ENCODE data around the gene KRT83. TPM values are rescaled to one million over a fixed set of nuclear protein-coding genes. Genes with fewer than 3 reads are reported as not detected.

The KRT83 gene
- total RNA-seq, 1 donor from 2014 or later, result not detected

Other genes with a start within 250 kb of the KRT83 start
- gene SMIM41, start 241.7 kb downstream of the KRT83 start, total RNA-seq, result 7.9 TPM
- not detected for gene KRT80, start 129.4 kb downstream of the KRT83 start, total RNA-seq
- gene KRT7, start 88.2 kb downstream of the KRT83 start, total RNA-seq, result 153 TPM
- gene KRT86, start 46.8 kb downstream of the KRT83 start, total RNA-seq, result 0.96 TPM
- gene KRT81, start 29.9 kb downstream of the KRT83 start, total RNA-seq, result not detected
- not detected for gene KRT85, start 46.1 kb upstream of the KRT83 start, total RNA-seq
- gene KRT84, start 64.3 kb upstream of the KRT83 start, total RNA-seq, result not detected
- gene KRT82, start 84.9 kb upstream of the KRT83 start, total RNA-seq, result not detected
- gene KRT75, start 113.0 kb upstream of the KRT83 start, total RNA-seq, result not detected
- 0.32 TPM for gene KRT6B, start 130.7 kb upstream of the KRT83 start, total RNA-seq
- not detected for gene KRT6C, start 152.4 kb upstream of the KRT83 start, total RNA-seq
- 3.4 TPM for gene KRT6A, start 171.9 kb upstream of the KRT83 start, total RNA-seq
- 1.6 TPM for gene KRT5, start 199.0 kb upstream of the KRT83 start, total RNA-seq
- not detected for gene KRT71, start 231.7 kb upstream of the KRT83 start, total RNA-seq

All from ascending aorta (tissue), 1 donor.